ENCODE measurements around the gene SGMS1. TPM values are rescaled to one million over a fixed set of nuclear protein-coding genes. Genes with fewer than 3 reads are reported as not detected.
A peak's percentile ranks its signal among the peaks of the same experiment; 100 is the strongest.

Gene SGMS1
- total and polyA plus RNA-seq, 2 experiments from 2014 or later = 15.0 to 34.7 TPM

- TF ChIP-seq ZNF462 (CRISPR knock-in tag; IDR thresholded peaks at IDR 0.05) = no peak
Observed at GRCh38 chr10:50613726-50614443, 9.9 kb downstream of the SGMS1 start (continued).

GRCh38 chr10:50613150-50613549, 10.6 kb downstream of the SGMS1 start:
- H3K79me2 ChIP-seq (replicated peaks; ENCODE audit: insufficient read depth) = peaks cover 100% of the 10 kb centered on the region
- DNase-seq (ENCODE audit: low spot score) (no peak), ATAC-seq (no peak)
- H3K4me1 Mint-ChIP-seq = peaks cover 66% of the 10 kb centered on the region
- H3K4me3 Mint-ChIP-seq = no peak overlapping the region; the same call in 2 of the 3 replicates
- H3K36me3 Mint-ChIP-seq (ENCODE audit: low read depth) = no peaks in the 10 kb centered on the region
- no peaks in the 10 kb centered on the region for H3K36me3 ChIP-seq (ENCODE audit: insufficient read depth)
- peaks cover 4% of the 10 kb centered on the region; the same call in 1 of the 2 replicates for H3F3A ChIP-seq (replicated peaks; ENCODE audit: low read depth)
- peak overlapping the region; percentile 47; the same call in 1 of the 2 replicates for H3K27ac ChIP-seq (ENCODE audit: low read depth)
- H4K20me1 ChIP-seq (replicated peaks; ENCODE audit: insufficient read depth) = peaks cover 7% of the 10 kb centered on the region; the same call in 1 of the 2 replicates
- peak overlapping the region; percentile 73 for H3K27ac Mint-ChIP-seq
- no peak overlapping the region for H2AFZ ChIP-seq
- peaks cover 60% of the 10 kb centered on the region for H3K4me1 ChIP-seq (ENCODE audit: insufficient read depth)
- H3K9me3 Mint-ChIP-seq = no peaks in the 10 kb centered on the region
- peak overlapping the region; percentile 59; the same call in 1 of the 2 replicates for H3K4me2 ChIP-seq
- H3K9me2 ChIP-seq (ENCODE audit: insufficient read depth) = no peaks in the 10 kb centered on the region
- no peaks in the 10 kb centered on the region for H3K27me3 ChIP-seq (ENCODE audit: insufficient read depth)
- peaks cover 7% of the 10 kb centered on the region for H3K27me3 Mint-ChIP-seq (ENCODE audit: insufficient read depth, low read depth, poor library complexity)
- no peak overlapping the region for H3K4me3 ChIP-seq
- no peak for TF ChIP-seq JUNB (IDR thresholded peaks at IDR 0.05; ENCODE audit: unreplicated experiment)
- no peak for TF ChIP-seq STAT1 (IDR thresholded peaks at IDR 0.05; ENCODE audit: unreplicated experiment)
- no peak for TF ChIP-seq EZH2phosphoT487 (IDR thresholded peaks at IDR 0.05; ENCODE audit: unreplicated experiment)
- no peak for TF ChIP-seq EZH2 (IDR thresholded peaks at IDR 0.05; ENCODE audit: low read depth, unreplicated experiment)
- TF ChIP-seq ZNF114 (CRISPR knock-in tag; IDR thresholded peaks at IDR 0.05) = no peak
- TF ChIP-seq REST (IDR thresholded peaks at IDR 0.05; ENCODE audit: unreplicated experiment) = no peak
- no peak for TF ChIP-seq ZNF331 (CRISPR knock-in tag; IDR thresholded peaks at IDR 0.05; ENCODE audit: low read depth)
- TF ChIP-seq, protein P1, sequence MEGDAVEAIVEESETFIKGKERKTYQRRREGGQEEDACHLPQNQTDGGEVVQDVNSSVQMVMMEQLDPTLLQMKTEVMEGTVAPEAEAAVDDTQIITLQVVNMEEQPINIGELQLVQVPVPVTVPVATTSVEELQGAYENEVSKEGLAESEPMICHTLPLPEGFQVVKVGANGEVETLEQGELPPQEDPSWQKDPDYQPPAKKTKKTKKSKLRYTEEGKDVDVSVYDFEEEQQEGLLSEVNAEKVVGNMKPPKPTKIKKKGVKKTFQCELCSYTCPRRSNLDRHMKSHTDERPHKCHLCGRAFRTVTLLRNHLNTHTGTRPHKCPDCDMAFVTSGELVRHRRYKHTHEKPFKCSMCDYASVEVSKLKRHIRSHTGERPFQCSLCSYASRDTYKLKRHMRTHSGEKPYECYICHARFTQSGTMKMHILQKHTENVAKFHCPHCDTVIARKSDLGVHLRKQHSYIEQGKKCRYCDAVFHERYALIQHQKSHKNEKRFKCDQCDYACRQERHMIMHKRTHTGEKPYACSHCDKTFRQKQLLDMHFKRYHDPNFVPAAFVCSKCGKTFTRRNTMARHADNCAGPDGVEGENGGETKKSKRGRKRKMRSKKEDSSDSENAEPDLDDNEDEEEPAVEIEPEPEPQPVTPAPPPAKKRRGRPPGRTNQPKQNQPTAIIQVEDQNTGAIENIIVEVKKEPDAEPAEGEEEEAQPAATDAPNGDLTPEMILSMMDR (conservative IDR thresholded peaks at IDR 0.05; ENCODE audit: low read depth in 2 of 2) = no peak
- no peak for TF ChIP-seq CREB1 (CRISPR knock-in tag; IDR thresholded peaks at IDR 0.05; ENCODE audit: low read depth)
- no peak for TF ChIP-seq NANOG (IDR thresholded peaks at IDR 0.05; ENCODE audit: borderline replicate concordance)
